Measurements from ENCODE around the gene TRH.

The TRH gene

GRCh38 chr3:129938140-129938930, 36.2 kb upstream of the TRH start:
- TF ChIP-seq CTCF (IDR thresholded peaks at IDR 0.05; ENCODE audit: insufficient read depth, missing control alignments) = no peak
- DNase-seq (ENCODE audit: insufficient read length, low spot score) (no peak), FAIRE-seq (no peak)

- no peak for FAIRE-seq
- DNase-seq (ENCODE audit: insufficient read length, low spot score) = no peak
These were observed 34.4 kb upstream of the TRH start for GRCh38 chr3:129940086-129940485.

GRCh38 chr3:129942296-129942695, 32.2 kb upstream of the TRH start:
- TF ChIP-seq CTCF (IDR thresholded peaks at IDR 0.05; ENCODE audit: insufficient read depth, missing control alignments) = peak; percentile 72
- DNase-seq (ENCODE audit: insufficient read length, low spot score) (peak; percentile 56), FAIRE-seq (no peak)

More at GRCh38 chr3:129940086-129940485, 34.4 kb upstream of the TRH start:
- TF ChIP-seq CTCF (IDR thresholded peaks at IDR 0.05; ENCODE audit: insufficient read depth, missing control alignments) = no peak

- no peak for TF ChIP-seq CTCF (IDR thresholded peaks at IDR 0.05; ENCODE audit: insufficient read depth, missing control alignments)
- DNase-seq (ENCODE audit: insufficient read length, low spot score) (no peak), FAIRE-seq (no peak)
These were observed 31.5 kb upstream of the TRH start for GRCh38 chr3:129943020-129943419.

- no peak for TF ChIP-seq CTCF (IDR thresholded peaks at IDR 0.05; ENCODE audit: insufficient read depth, missing control alignments)
- no peak for FAIRE-seq
- DNase-seq (ENCODE audit: insufficient read length, low spot score) = no peak
These were observed 29.8 kb upstream of the TRH start for GRCh38 chr3:129944709-129945108.

- no peak for FAIRE-seq
- TF ChIP-seq CTCF (IDR thresholded peaks at IDR 0.05; ENCODE audit: insufficient read depth, missing control alignments) = no peak
- DNase-seq (ENCODE audit: insufficient read length, low spot score) = no peak
These were observed 26.8 kb upstream of the TRH start for GRCh38 chr3:129947538-129948240.

Measured in D721Med (cell line).